ENCODE measurements around the gene UTP20.

DNA sequence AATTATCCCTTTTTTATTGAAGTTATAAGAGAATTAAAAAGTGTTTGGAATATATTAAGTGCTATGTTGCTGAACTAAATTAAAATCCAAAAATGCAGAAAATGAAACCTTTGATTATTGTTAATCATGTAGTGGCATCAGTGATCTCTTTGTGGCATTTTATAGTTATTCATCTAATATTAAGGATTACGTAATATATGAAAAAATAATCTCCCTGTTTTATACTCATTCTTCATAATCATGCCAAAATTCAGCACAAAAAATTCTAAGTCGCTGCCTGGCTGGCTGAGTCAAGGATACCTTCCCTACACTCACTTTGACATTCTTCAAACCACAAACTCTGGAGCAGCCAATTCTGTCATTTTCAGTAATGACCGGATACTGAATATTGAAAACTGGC lies 64.0 kb downstream of the UTP20 start:
- no peak for TF ChIP-seq ZSCAN23 (tag by site-specific recombination; IDR thresholded peaks at IDR 0.05)
- TF ChIP-seq, protein P1, sequence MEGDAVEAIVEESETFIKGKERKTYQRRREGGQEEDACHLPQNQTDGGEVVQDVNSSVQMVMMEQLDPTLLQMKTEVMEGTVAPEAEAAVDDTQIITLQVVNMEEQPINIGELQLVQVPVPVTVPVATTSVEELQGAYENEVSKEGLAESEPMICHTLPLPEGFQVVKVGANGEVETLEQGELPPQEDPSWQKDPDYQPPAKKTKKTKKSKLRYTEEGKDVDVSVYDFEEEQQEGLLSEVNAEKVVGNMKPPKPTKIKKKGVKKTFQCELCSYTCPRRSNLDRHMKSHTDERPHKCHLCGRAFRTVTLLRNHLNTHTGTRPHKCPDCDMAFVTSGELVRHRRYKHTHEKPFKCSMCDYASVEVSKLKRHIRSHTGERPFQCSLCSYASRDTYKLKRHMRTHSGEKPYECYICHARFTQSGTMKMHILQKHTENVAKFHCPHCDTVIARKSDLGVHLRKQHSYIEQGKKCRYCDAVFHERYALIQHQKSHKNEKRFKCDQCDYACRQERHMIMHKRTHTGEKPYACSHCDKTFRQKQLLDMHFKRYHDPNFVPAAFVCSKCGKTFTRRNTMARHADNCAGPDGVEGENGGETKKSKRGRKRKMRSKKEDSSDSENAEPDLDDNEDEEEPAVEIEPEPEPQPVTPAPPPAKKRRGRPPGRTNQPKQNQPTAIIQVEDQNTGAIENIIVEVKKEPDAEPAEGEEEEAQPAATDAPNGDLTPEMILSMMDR (tag by site-specific recombination; IDR thresholded peaks at IDR 0.05) = no peak
- no peak for TF ChIP-seq GLIS2 (tag by site-specific recombination; IDR thresholded peaks at IDR 0.05)
- no peak for TF ChIP-seq ZNF792 (tag by site-specific recombination; IDR thresholded peaks at IDR 0.05)
- TF ChIP-seq ZNF157 (tag by site-specific recombination; IDR thresholded peaks at IDR 0.05) = no peak
- TF ChIP-seq, protein P2, sequence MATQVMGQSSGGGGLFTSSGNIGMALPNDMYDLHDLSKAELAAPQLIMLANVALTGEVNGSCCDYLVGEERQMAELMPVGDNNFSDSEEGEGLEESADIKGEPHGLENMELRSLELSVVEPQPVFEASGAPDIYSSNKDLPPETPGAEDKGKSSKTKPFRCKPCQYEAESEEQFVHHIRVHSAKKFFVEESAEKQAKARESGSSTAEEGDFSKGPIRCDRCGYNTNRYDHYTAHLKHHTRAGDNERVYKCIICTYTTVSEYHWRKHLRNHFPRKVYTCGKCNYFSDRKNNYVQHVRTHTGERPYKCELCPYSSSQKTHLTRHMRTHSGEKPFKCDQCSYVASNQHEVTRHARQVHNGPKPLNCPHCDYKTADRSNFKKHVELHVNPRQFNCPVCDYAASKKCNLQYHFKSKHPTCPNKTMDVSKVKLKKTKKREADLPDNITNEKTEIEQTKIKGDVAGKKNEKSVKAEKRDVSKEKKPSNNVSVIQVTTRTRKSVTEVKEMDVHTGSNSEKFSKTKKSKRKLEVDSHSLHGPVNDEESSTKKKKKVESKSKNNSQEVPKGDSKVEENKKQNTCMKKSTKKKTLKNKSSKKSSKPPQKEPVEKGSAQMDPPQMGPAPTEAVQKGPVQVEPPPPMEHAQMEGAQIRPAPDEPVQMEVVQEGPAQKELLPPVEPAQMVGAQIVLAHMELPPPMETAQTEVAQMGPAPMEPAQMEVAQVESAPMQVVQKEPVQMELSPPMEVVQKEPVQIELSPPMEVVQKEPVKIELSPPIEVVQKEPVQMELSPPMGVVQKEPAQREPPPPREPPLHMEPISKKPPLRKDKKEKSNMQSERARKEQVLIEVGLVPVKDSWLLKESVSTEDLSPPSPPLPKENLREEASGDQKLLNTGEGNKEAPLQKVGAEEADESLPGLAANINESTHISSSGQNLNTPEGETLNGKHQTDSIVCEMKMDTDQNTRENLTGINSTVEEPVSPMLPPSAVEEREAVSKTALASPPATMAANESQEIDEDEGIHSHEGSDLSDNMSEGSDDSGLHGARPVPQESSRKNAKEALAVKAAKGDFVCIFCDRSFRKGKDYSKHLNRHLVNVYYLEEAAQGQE (tag by site-specific recombination; IDR thresholded peaks at IDR 0.05) = no peak
- no peak for TF ChIP-seq ZNF488 (tag by site-specific recombination; IDR thresholded peaks at IDR 0.05)
- TF ChIP-seq ZNF76 (tag by site-specific recombination; IDR thresholded peaks at IDR 0.05; ENCODE audit: borderline replicate concordance, low read depth) = no peak
- no peak for TF ChIP-seq PBX3 (CRISPR knock-in tag; IDR thresholded peaks at IDR 0.05)
- TF ChIP-seq ZNF548 (tag by site-specific recombination; IDR thresholded peaks at IDR 0.05) = no peak
- TF ChIP-seq ZNF324 (tag by site-specific recombination; IDR thresholded peaks at IDR 0.05) = no peak
- no peak for TF ChIP-seq ZNF138 (tag by site-specific recombination; IDR thresholded peaks at IDR 0.05; ENCODE audit: borderline replicate concordance)

All from HEK293 (cell line).